GM19372 (cell line): Measurements from ENCODE around the gene FABP1.
A peak's percentile ranks its signal among the peaks of the same experiment; 100 is the strongest.

ENCODE experiments used
- ATAC-seq: cut with Tn5 transposase; IDR thresholded peaks from one replicate; pipeline ENCODE4 v1.9.1; 2021; ENCODE audit warnings: mild to moderate bottlenecking, low read depth, moderate library complexity; ENCODE audit not compliant: unreplicated experiment

The FABP1 gene

DNA sequence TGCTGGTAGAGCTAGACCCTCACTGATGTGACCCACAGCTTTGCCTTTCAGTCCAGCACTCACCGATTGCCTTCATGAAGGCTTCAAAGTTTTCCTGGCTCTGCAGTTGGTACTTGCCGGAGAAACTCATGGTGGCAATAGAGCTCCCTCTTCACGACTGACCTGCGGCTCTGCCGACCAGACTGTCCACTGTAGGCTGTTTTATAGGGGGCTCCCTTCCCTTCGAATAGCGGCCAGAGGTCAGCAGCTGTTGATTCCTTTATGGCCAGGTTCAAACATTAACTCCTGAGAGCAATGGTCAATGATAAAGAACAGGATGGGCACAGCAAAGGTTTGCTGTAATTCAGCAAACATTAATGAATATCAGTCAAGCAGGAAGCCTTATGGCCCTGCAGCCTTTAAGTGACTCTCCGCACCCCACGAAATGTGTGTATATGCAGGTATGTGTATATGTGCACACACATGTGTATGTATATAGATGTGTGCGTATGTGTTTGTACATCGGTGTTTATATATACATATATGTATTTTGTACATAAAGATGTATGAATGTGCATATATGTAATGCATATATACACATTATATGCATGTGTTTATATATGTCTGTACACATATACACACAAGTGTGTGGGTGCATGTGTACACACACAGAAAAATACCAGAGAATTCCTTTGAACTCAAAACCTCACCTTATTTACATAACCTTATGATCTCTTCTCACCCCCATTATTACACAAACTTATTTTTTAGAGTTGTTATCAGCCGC is at the start of gene FABP1:
FABP1 (minus strand) TSS at position 175 of the 766 bp plus-strand sequence; CDS start at position 130, 45 bp downstream.
- no peak for ATAC-seq

DNA sequence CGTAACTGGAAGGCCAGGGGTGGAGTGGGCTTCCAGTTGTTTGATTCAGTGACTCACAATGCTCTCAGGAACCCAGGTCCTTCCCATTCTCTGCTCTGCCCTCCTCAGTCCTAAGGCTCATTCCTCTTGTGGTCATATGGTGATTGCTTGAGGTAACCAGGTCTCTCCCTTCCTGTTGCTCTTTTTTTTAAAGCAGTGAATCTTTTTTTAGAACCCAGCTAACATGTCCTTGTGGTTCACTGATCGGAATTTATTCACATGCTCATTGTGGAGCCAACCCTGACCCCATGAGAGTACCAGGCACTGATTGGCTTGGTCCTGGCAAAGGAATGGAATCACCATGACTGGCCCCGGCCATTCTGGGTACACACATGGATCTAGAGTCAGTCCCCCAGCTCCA is 49.7 kb upstream of the FABP1 start:
- ATAC-seq, result no peak

DNA sequence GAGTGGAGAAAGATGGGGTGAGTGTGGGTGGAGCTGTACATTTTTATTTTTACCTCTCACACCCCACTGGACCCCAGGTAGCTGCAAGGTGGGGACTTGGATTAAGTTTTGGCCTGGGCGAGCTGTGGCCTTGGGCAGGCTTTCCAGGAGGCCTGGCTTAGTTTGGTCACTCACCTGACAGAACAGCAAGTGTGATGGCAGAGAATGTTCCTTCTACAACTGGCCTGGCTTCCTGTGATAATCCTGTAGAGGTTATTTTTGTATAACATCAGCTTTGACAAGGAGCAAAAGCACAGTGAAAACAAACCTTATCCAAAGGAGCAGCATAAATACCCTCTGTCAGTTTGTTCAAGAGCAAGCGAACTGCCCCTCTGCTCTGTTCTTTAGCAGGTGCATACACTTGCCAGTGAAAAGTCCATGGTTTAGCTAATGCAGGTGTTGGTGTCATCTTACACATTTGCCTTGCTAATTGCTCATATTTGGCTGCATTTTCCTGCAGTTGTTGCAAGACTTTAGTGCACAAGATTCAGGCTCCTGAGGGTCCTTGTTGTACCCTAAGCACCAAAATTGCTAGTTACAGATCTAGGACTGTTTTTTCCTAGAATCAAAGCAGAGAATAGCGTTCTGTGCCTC is 48.6 kb upstream of the FABP1 start:
- ATAC-seq, result no peak

DNA sequence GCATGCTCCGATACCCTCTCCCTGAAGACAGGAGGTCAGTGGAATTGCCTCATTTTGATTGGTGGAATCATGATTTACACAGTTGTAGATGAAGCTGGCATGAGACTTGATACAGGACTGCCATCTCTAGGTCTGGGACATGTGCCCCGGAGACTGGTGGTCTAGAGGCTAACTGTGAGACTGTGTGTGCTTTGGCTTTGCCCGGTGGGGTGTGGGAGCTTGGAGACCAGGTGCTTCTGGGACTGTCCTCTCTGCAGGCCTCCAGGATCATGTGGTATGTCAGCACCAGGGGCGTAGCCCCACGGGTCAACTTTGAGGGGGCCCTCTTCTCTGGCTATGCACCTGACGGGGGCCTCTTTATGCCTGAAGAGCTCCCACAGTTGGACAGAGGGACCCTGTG is 45.0 kb upstream of the FABP1 start:
- ATAC-seq, result no peak

DNA sequence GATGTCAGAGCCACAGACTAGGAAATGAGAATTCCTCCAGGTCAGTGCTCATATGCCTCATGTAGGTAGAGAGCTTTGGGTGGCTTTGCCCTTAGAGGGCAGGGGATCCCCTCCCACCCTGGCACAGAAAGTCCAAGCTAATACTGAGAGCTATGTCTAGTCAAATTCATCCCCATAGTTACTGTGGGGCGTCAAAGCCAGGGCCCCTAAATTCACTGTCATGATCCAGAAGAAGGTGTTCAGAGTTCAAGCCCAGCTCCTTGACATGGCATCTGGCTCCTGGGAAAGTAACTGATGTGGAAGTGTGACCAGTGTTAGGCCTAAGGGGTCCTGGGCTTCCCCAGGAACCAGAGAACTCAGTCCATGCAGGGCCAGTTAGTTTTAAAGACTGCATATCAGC is 44.1 kb upstream of the FABP1 start:
- no peak for ATAC-seq

DNA sequence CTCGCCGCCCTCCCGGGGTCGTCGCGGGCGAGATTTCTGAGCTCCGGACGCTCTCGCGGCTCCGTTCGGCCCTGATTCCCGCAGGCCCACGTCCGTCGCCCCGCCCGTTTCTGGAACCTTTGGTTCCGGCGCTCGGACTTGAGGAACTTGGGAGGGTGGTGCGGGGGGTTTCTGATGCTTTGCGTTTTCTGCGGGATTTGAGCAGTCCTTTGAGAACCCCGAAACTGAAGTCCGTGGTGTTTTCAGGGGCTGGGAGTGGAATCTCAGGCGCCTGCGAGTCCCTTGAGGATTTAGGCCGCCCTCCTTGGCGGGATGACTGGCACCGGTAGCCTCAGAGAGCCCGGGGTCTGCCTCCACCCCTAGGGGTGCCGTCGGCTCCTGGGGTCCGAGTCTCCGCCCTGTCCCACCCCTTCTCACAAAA is 42.6 kb upstream of the FABP1 start:
- ATAC-seq, result no peak

DNA sequence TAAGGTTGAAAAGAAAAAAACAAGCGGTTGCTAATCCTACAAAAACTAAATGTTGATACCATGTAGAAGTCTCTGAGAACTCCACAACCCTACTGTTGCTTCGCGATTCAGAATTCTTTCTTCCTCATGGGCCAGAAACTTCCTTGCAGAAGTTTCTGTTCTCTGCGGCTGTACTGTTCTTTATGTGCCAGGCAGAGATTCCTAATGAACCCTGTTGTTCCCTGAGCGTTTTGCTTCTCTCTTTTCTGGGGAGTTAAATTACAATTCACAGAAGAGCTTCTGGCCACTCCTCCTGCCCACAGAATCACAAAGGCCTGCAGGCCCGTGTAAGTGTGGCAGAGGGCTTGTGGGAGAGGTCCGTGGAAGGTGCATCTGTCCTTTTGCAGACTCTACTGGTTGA is 40.5 kb upstream of the FABP1 start:
- no peak for ATAC-seq

DNA sequence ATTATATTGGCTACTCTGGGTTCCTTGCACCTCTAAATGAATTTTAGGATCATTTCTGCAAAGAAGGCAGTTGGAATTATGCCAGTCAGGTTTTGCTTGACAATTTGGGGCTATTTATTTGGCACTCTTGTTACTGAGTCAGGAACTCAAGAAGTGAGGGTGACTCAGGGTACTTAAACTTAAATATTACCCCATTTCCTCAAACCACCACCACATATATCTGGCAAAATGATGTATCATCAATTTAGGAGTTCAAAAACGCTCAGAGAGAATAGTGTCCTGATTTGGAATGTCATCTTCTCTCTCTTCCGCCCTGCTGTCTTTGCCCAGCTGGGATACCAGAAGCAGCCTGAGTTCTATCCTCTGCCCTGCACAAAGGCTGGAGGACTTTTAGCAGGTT is 39.9 kb upstream of the FABP1 start:
- ATAC-seq, result no peak

DNA sequence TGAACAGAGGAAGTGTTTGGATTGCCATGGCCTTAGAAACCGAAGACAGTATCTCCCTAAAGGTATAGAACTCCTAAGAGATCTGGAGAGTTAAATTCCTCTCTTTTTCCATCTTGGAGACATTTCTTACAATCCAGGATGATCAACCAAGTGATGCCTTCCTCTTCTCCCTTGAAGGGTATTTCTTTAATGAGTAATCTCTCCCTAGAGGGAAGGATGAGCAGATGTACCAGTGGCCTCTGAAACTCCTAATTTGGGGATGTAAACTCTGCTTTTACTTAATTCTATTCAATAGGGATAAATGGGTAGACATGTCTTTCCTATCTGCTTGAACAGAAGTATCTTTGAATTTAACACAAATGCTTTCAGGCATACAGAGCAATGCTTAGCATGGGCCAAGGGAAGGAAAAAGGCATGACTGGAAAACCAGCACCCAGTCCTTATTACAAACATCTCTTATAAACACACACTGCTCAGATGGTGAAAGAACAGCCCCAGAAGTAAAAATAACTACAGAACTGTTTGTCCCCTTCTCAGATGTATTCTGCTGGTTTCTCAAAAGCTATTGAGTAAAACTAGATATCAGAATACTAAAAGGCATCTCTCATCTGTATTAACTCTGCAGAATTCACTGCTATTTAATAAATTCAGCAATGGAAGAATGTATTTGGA is 37.6 kb upstream of the FABP1 start:
- no peak for ATAC-seq

DNA sequence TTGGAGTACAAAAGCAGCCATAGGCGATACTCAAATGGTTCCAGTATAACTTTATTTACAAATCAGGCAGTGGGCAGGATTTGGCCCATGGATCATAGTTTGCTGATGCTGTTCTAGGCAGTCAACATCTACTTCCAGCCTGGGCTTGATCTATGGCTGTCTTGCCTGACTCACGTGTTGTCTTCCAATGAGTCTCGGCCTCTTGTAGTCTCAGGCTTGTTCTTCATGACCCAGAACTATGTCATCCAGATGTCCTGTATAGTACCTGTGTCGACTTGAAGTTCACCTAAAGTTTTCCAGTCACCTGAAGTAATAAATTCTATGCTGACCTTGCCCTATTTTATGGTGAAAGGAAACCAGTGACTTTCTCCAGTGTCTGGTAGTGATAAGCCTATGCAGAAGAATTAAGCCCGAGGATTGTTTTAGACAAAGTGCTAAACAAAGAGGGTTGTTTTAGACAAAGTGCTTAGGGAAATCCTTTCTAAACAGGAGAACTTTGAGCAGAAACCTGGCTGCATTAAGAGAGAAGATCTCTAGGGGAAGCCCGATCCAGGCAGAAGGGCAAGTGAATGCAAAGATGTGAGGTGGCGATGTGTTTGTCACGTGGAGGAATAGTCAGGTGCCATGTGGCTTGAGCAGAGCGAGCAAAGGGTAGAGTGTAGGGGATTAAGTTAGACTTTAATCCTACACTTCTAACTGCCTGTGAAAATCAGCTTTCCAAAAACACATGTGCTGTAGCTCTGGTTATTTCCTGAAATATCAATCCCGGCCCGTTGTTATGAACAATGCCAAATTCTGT is 33.8 kb upstream of the FABP1 start:
- ATAC-seq, result no peak

DNA sequence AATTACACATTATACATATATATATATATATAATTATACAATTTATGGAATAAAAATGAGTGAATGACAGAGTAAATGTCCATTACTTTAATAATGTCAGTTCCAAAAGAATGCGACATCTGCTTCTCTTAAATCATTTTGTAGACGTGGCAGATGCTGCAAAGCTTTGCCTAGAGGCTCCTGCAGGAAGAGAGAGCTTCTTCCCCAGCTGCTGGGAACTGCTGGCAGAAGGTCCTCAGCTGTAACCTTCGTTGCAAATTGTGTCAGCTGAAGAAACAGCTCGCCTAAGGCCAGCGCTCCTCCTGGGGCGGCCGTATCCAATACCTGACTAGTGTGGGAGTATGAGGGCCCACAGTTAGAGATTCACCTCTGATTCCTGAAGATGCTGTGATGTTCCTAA is 32.7 kb upstream of the FABP1 start:
- no peak for ATAC-seq

DNA sequence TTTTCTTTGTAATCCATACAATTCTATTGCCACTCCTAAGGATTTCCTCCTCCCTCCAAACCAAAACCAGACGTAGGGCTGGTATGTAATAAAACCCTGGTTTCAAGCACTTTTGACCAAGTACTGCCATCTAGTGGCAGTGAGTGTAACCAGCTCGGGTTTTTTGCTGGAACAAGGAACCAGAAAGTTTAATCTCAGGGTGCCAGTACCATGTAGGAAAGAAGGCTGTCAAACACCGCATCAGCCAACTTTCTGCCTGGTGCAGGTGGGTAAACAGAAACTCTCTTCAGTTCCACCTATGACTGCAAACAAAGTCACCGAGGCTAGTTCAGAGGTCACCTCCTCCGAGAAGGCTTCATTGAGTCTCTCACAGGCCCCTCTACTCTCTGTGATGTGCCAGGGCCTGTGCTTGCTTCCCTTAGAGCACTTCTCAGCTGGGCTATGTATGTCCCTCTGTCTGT is 32.1 kb upstream of the FABP1 start:
- ATAC-seq, result peak; percentile 64

DNA sequence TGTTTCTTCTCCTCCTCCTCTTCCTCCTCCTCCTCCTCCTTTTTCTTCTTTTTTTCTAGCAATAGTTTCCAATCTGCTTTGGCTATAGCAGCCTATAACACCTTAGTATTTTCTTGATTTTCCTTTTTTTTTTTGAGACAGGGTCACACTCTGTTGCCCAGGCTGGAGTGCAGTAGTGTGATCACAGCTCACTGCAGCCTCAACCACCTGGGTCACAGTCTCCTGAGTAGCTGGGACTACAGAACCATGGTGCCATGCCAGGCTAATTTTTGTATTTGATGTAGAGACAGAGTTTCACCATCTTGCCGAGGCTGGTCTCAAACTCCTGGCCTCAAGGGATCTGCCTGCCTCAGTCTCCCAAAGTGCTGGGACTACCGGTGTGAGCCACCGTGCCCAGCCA is 31.6 kb upstream of the FABP1 start:
- peak; percentile 15 for ATAC-seq

DNA sequence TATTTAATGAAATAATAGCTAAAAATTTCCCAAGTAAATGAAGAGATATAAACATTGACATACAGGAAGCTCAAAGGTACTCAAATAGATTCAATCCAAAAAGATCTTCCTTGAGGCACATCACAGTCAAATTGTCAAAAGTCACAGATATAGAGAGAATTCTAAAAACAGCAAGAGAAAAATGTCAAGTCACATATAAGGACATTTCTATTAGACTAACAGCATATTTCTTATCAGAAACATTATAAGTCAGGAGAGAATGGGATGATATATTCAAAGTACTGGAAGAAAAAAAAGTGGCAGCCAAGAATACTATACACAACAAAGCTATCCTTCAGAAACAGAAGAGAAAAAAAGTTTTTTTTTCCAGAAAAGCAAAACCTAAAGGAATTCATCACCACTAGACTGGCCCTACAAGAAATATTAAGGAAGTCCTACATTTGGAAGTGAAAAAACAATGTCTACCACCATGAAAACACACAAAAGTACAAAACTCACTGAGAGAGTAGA is 21.1 kb upstream of the FABP1 start:
- no peak for ATAC-seq

DNA sequence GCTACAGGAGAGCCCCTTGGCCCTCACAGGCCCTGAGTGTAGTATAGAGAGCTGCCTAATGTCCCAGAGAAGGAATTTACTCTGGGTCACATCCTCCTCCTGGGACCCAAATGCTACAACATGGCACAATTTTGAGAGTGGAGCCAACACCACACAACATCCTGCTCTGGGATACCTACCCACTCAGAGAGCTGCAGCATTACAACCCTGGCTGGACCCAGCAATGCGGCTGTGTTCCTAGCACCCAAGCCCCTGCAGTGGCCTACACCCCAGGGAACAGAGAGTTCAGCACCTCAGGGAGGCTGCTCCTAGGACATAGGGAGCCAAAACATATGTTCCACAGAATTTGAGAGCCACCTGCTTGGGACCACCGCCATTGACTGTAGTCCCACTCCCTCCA is 19.3 kb upstream of the FABP1 start:
- ATAC-seq, result no peak

DNA sequence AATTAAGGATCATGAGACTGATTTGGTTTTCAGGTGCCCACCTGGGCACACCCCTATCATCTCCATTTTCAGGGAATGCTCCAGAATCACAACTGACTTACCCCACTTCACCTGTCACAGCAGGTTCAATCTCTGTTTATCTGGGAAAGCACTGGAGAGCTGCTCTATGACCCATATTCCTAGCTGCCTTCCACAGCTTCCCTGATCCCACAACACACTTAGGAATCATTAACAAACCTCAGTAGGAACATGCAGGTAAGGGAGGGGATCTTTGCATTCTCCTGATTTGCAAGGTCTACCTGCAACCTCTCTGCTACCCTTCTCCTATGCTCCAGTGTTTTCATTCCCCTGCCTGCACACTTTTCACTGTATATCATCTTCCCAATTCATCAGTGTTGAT is 18.7 kb upstream of the FABP1 start:
- no peak for ATAC-seq

DNA sequence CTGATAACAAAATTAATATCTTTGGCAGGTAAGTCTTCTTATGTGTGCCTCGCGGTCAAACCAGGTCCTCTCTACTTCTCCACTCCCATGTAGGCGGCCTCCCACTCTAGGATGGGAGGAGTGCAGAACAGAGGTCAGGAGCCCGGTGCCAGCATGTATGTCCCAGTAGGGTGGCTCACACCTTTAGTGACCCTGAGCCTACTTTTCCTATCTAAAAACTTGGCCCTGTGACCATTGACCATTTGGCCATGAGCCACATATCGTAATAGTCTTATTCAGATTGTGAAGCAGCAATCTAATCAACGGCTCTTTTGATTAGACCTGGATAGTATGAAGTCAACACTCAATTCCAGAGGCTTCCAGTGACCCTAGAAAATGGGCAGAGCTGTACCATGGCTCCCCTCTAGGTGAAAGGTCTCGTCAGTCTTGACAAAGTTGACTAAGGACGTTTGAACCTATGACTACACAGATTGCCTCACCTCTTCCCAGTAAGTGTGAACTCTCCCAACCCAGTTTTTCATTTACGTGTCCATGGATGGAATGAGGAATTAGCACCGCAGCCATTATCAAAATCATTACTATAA is 17.1 kb upstream of the FABP1 start:
- no peak for ATAC-seq

DNA sequence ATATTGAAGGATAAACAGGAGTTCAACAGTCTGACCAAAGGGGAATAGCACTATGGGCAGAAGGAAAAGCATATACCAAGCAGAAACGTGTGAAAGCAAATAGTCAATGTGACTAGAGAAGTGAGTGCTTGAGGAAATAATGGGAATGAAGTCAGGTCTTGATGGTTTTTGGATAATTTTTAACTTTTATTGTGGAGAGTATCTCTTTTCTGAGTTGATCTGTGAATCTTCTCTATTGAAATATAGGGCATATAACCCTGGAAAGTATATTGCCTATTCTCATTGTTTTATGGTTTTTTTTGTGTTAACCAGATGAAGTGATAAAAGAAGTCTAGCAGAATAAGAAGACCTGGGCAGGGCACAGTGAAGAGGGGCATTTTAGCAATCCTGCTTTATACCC is 16.4 kb upstream of the FABP1 start:
- ATAC-seq, result no peak

DNA sequence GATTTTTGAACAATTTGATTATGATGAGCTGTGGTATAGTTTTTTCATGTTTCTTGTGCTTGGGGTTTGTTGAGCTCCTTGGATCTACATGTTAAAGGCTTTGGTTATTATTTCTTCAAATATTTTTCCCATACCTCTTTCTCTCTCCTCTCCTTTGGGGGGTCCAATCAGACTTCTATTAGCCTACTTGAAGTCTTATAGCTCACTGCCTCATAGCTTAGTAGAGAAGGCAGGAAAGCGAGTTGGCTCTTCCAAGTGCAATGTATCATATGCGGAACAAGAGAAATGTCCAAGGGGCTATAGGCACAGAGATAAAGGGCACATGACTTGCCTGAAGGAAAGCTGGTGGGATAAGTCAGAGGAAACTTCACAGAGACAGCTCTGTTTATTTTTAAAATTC is 14.1 kb upstream of the FABP1 start:
- no peak for ATAC-seq

DNA sequence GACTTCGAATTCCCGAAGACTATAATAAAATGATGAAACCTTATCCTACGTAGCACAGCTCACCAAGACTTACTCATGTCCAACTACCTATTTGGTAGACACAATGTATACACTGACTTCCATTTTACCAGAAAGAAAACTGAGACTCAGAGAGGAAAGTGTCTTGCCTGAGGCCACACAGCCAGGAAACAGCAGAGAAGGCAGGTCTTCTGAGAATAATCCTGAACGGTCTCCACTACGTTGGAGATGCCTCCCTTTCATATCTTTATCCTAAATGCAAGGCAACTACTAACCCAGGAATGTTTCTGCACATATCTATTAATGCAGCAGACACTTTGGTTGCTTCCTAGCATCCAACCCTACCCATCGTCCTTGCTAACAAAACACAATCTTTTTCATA is 11.9 kb upstream of the FABP1 start:
- no peak for ATAC-seq
